T-helper 17 cell (primary cell): ENCODE measurements around the gene FLII. TPM values are rescaled to one million over a fixed set of nuclear protein-coding genes. Genes with fewer than 3 reads are reported as not detected.

ENCODE experiments used
- ATAC-seq: fragments of 150-1000 bp; cut with Tn5 transposase; 2 replicates; pipeline ENCODE4 v1.10.0; 2021; ENCODE audit warnings: mild to moderate bottlenecking, moderate library complexity
- DNase-seq, 3 donors: peaks; one replicate each; pipeline versions ENCODE4 v3.0.0 to v3.0.0-alpha.2; 2020 to 2021
- H3K9me3 ChIP-seq: one replicate; pipeline ENCODE4 v1.7.0; 2013; ENCODE audit warnings: low read length, mild to moderate bottlenecking; ENCODE audit not compliant: control insufficient read depth, poor library complexity, severe bottlenecking
- H3K27ac Mint-ChIP-seq: one replicate; pipeline ENCODE4 v1.8.0; 2022; ENCODE audit warnings: mild to moderate bottlenecking, moderate library complexity, mixed read lengths
- H3K27me3 Mint-ChIP-seq: one replicate; pipeline ENCODE4 v1.8.0; 2022; ENCODE audit warnings: mixed read lengths
- H3K36me3 Mint-ChIP-seq: one replicate; pipeline ENCODE4 v1.8.0; 2022; ENCODE audit warnings: low read depth, mixed read lengths
- H3K4me1 Mint-ChIP-seq: one replicate; pipeline ENCODE4 v1.8.0; 2022; ENCODE audit warnings: mild to moderate bottlenecking, mixed read lengths
- H3K4me3 Mint-ChIP-seq: one replicate; pipeline ENCODE4 v1.8.0; 2022; ENCODE audit warnings: mild to moderate bottlenecking, moderate library complexity, mixed read lengths
- total RNA-seq, 4 donors: library from RNA in 2 of 4; stranded (reverse) in 2 of 4; gene quantifications; one replicate each; pipeline ENCODE4 v1.2.3 and lab custom pipeline; 2022 to 2026

The FLII gene
- total RNA-seq, 2 donors from 2014 or later, result 276 to 284 TPM

DNA sequence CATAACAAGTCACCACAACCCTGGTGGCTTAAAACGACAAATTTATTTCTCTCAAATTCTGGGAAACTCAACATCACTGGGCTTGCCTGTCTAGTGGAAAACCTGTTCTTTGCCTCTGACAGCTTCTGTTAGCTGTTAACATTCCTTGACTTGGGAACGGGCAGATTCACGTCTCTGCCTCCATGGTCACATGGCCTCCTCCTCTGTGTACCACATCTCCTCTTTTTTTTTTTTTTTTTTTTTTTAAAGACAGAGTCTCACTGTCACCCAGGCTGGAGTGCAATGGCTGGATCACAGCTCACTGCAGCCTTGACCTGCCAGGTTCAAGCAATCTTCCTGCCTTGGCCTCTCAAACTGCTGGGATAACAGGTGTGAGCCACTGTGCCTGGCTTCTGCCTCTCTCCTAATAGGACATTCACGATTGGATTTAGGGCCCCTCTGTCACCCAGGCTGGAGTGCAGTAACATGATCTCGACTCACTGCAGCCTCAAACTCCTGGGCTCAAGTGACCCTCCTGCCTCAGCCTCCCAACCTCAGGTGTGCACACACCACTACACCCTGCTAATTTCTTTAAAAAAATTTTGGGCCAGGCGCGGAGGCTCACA is 44.8 kb downstream of the FLII start:
- ATAC-seq (no peak), DNase-seq (no peak)
- peaks cover 6% of the 10 kb centered on the region for H3K36me3 Mint-ChIP-seq
- peaks cover 8% of the 10 kb centered on the region for H3K4me1 Mint-ChIP-seq
- H3K27me3 Mint-ChIP-seq, result no peaks in the 10 kb centered on the region
- H3K9me3 ChIP-seq, result no peaks in the 10 kb centered on the region
- H3K4me3 Mint-ChIP-seq, result no peak overlapping the region
- no peak overlapping the region for H3K27ac Mint-ChIP-seq

DNA sequence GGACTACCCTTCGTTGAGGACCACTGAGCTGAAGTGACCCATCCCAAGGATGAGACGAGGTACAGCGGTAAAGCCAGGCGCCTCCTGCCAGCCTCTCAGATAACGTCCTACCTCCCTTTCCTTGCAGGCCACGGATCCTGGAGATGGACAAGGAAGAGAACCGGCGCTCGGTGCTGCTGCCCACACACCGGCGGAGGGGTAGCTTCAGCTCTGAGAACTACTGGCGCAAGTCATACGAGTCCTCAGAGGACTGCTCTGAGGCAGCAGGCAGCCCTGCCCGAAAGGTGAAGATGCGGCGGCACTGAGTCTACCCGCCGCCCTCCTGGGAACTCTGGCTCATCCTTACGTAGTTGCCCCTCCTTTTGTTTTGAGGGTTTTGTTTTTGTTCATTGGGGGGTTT is 50.4 kb downstream of the FLII start:
- no peak overlapping the region for H3K4me3 Mint-ChIP-seq
- H3K9me3 ChIP-seq, result no peaks in the 10 kb centered on the region
- DNase-seq, result no peak
- H3K27me3 Mint-ChIP-seq, result no peaks in the 10 kb centered on the region
- H3K27ac Mint-ChIP-seq, result no peak overlapping the region
- peaks cover 6% of the 10 kb centered on the region for H3K36me3 Mint-ChIP-seq
- peaks cover 10% of the 10 kb centered on the region for H3K4me1 Mint-ChIP-seq
- ATAC-seq, result no peak

DNA sequence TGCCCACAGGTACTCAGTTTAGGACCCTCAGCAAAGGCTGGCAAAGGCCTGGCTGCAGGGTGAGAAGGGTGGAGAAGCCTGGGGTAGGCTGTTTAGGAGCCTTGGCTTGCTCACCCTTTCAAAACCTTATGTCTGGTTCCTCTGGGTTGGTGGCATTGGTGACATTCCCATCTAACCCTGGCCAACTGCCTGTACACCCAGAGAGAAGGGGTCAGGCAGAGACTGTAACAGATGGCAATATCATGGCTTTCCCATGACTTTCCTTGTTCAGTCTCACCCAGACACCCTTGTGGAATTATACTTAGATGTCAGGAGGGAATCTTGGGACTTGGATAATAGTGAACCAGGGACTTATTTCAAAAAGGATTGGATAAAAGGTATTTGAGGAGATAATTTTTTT is 51.6 kb downstream of the FLII start:
- H3K9me3 ChIP-seq, result no peaks in the 10 kb centered on the region
- peaks cover 6% of the 10 kb centered on the region for H3K36me3 Mint-ChIP-seq
- no peak overlapping the region for H3K27ac Mint-ChIP-seq
- H3K27me3 Mint-ChIP-seq, result no peaks in the 10 kb centered on the region
- ATAC-seq (no peak), DNase-seq (no peak)
- H3K4me1 Mint-ChIP-seq, result peaks cover 10% of the 10 kb centered on the region
- no peak overlapping the region for H3K4me3 Mint-ChIP-seq

DNA sequence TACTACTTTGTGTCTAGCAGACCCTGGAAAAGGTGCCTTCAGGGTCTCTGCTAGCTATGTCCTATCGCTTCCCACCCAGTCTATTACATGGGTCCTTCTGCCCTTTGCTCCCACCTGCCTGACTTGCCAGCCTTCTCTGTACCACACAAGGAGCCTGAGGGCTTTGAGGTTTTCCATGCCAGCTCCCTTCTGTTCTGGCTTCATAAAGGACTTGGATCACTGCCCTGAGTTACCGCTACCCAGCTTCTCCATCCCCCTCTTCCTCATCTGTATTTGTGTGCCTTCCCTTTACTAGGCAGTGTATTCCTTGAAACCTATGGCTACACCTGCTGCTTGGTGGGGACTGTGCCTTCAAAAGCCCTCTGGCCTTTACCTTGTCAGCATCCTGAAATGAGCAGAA is 52.7 kb downstream of the FLII start:
- Mint-ChIP-seq H3K36me3 (peaks cover 6% of the 10 kb centered on the region), H3K27me3 (no peaks in the 10 kb centered on the region), H3K27ac (no peak overlapping the region), H3K4me1 (peaks cover 18% of the 10 kb centered on the region), H3K4me3 (no peak overlapping the region)
- DNase-seq, result no peak
- no peaks in the 10 kb centered on the region for H3K9me3 ChIP-seq
- no peak for ATAC-seq

DNA sequence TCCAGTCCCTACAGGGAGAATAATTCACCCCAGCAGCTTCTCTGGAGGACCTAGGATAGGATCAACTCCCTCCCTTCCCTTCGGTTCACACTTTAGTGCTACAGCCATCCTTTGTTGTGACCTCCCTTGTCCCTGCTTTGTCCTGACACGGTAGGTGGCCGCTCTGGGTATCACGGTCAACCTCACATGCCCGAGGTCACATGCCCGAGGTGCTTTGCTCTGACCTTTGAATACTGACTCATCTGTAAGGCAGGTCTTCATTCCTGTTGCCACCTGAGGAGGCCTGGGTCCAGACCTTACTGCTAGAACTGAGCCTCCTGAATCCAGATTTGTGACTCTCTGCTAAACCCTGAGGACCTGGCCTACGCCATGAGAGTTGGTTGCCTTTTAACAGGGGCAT is 55.2 kb downstream of the FLII start:
- DNase-seq, result no peak
- H3K9me3 ChIP-seq, result no peaks in the 10 kb centered on the region
- no peak overlapping the region for H3K27ac Mint-ChIP-seq
- H3K4me3 Mint-ChIP-seq, result no peak overlapping the region
- peaks cover 27% of the 10 kb centered on the region for H3K4me1 Mint-ChIP-seq
- no peaks in the 10 kb centered on the region for H3K36me3 Mint-ChIP-seq
- ATAC-seq, result no peak
- H3K27me3 Mint-ChIP-seq, result no peaks in the 10 kb centered on the region

DNA sequence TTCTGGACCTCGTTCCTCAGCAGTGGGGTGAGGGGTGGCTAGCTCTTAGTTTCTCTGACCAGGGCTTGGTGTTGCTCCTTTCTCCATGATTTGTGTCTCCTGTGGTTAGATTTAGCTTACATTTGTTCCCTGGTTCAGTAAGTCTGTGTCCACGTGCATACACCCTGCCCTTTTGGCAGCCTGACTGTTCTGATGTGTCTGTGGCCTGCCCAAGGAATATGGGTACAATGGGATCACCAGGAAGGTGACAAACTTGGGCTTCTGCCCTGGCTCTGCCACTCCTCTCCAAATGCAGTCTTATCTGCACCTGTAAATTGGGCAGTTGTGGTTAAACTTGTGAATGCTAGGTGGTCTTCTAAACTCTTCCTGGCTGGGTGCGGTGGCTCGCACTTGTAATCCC is 57.4 kb downstream of the FLII start:
- H3K36me3 Mint-ChIP-seq, result peaks cover 2% of the 10 kb centered on the region
- no peak for DNase-seq
- no peaks in the 10 kb centered on the region for H3K9me3 ChIP-seq
- no peaks in the 10 kb centered on the region for H3K27me3 Mint-ChIP-seq
- no peak for ATAC-seq
- H3K4me1 Mint-ChIP-seq, result peaks cover 33% of the 10 kb centered on the region
- no peak overlapping the region for H3K4me3 Mint-ChIP-seq
- peak overlapping the region; percentile 89 for H3K27ac Mint-ChIP-seq

DNA sequence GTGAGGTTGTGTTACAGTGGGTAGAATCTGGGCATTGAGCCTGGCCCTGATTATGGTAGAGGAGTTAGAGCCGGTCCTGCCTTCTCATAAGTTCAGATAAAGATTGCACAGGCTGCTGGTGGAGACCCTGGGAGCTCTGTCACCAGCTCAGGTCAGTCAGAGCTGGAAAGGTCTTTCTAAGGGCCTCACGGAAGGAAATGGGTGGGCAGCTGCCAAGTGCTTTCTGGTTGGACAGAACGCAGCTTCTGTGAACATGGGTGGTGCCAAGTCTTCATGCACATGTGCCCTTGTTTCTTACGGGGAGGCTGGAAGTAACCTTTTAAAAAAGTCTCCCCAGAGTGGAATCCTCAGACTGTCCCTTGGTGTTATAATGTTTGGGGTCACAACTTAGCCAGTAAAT is 60.0 kb downstream of the FLII start:
- peak overlapping the region; percentile 70 for H3K27ac Mint-ChIP-seq
- ATAC-seq (no peak), DNase-seq (no peak)
- peaks cover 2% of the 10 kb centered on the region for H3K36me3 Mint-ChIP-seq
- H3K27me3 Mint-ChIP-seq, result no peaks in the 10 kb centered on the region
- H3K9me3 ChIP-seq, result no peaks in the 10 kb centered on the region
- peak overlapping the region; percentile 45 for H3K4me3 Mint-ChIP-seq
- peaks cover 41% of the 10 kb centered on the region for H3K4me1 Mint-ChIP-seq

DNA sequence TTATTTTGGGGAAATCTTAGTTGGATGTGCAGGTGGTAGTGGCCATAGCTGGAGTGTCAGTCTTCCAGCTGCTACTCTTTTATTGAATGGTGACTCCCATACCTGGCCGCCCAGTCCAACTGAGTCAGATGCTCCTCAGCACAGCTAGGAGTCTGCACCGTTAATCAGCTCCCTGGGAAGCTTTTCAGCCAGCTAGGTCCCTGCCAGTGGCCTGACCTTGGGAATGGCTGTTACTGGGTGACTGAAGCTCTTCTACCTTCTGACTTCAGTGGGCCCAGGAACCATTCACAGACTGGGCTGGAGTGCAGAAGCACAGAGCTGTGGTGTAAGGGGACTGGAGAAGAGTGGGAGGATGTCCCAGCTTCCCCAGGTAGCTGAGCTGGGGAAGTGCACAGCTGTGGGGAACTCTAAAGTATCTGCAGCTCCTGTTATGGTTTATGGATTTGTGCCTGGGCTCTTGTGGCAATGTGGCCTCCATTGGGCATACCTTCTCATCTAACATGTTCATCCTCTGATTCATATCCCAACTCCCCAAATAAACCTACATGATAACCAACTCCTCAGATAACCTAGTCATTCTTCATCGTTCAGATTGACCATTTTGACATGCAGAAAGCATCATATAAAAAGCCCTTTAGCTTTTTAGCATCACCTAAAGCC is 60.9 kb downstream of the FLII start:
- no peaks in the 10 kb centered on the region for H3K9me3 ChIP-seq
- peak overlapping the region; percentile 70 for H3K27ac Mint-ChIP-seq
- no peak overlapping the region for H3K4me3 Mint-ChIP-seq
- DNase-seq, result no peak
- H3K36me3 Mint-ChIP-seq, result peaks cover 2% of the 10 kb centered on the region
- H3K27me3 Mint-ChIP-seq, result no peaks in the 10 kb centered on the region
- H3K4me1 Mint-ChIP-seq, result peaks cover 40% of the 10 kb centered on the region
- ATAC-seq, result no peak

DNA sequence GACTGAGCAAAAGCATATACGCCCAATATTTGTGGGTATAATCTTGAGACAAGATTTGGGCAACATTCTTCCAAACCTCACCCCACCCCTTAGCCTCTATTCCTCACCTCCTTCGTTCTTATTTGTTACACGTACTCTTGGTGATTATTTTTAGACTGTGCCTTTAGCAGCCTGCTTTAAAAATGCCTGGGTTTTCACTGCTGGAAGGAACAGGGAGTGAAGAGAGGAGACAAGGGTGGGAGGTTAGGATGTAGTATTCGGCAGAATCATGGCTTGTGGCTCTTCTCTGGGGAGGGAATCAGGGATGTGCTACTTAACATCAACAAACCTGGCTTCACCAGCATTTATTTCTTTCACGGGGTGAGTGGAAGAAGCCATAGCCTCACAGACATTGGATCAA is 63.3 kb downstream of the FLII start:
- H3K27me3 Mint-ChIP-seq, result no peaks in the 10 kb centered on the region
- no peak for ATAC-seq
- H3K36me3 Mint-ChIP-seq, result peaks cover 2% of the 10 kb centered on the region
- DNase-seq, result no peak
- no peak overlapping the region for H3K4me3 Mint-ChIP-seq
- no peaks in the 10 kb centered on the region for H3K9me3 ChIP-seq
- H3K4me1 Mint-ChIP-seq, result peaks cover 40% of the 10 kb centered on the region
- peak overlapping the region; percentile 21 for H3K27ac Mint-ChIP-seq

Other genes with a start within 250 kb of the FLII start
- 10 to 100 TPM; 24.3 to 26.7 TPM for gene ATPAF2, start 219.6 kb downstream of the FLII start, total RNA-seq
- gene GID4, start 219.3 kb downstream of the FLII start, total RNA-seq, result 1 to 10 TPM; 6.7 to 7.8 TPM
- gene DRG2, start 170.8 kb downstream of the FLII start, total RNA-seq, result 10 to 100 TPM; 43.6 to 52.3 TPM
- 1 to 10 TPM in 1 of 2 donors, under 1 TPM in 1; 0.65 to 1.4 TPM for gene MYO15A, start 150.0 kb downstream of the FLII start, total RNA-seq
- 100 to 1,000 TPM; 100 to 104 TPM for gene ALKBH5, start 74.9 kb downstream of the FLII start, total RNA-seq
- gene LLGL1, start 33.1 kb downstream of the FLII start, total RNA-seq, result 10 to 100 TPM; 14.6 to 16.2 TPM
- gene MIEF2, start 1.9 kb upstream of the FLII start, total RNA-seq, result 10 to 100 TPM in 1 of 2 donors, 1 to 10 TPM in 1; 6.1 to 10.2 TPM
- gene TOP3A, start 56.3 kb upstream of the FLII start, total RNA-seq, result 10 to 100 TPM; 31.8 to 38.4 TPM
- 10 to 100 TPM; 37.9 to 51.6 TPM for gene SMCR8, start 56.6 kb upstream of the FLII start, total RNA-seq
- 10 to 100 TPM in 1 of 2 donors, 1 to 10 TPM in 1; 9.8 to 14.0 TPM for gene SHMT1, start 104.8 kb upstream of the FLII start, total RNA-seq
- not detected for gene EVPLL, start 119.0 kb upstream of the FLII start, total RNA-seq
- not detected for gene LGALS9C, start 218.1 kb upstream of the FLII start, total RNA-seq